HG03196 (cell line): Measurements from ENCODE around the gene NRCAM.

Source experiments
- ATAC-seq: cut with Tn5 transposase; IDR thresholded peaks from one replicate; pipeline ENCODE4 v1.9.1; 2021; ENCODE audit not compliant: unreplicated experiment

The NRCAM gene

DNA sequence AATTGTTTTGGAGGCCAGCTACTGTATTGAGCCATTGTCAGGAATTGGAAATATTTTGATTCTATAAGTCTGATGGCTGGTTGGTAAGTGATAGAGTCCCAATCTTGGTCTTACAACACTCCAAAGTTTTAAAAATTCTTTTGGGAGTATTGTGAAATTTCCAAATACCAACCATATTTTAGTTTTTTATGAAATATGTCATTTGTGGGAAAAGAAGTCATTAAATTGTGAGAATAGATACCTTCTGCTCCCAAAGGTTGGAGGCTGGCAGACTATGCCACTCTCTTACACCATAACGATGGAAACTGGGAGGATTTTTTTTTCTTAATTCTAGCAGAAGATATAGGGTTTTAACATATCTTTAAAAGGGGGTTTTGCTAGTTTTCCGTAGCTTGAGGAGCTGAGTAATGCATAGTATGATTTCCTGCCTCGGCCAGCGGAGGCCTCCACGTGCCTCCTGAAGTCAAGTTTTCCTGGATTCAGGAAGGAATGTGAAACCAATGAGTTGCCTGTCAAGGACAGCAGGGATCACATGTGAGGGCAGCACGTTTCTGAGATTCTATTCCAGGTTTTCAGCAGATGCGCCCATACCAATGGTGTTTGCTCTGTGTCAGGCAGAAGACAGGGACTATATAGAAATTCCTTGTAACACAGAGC lies 233.9 kb downstream of the NRCAM start:
- ATAC-seq, result no peak

DNA sequence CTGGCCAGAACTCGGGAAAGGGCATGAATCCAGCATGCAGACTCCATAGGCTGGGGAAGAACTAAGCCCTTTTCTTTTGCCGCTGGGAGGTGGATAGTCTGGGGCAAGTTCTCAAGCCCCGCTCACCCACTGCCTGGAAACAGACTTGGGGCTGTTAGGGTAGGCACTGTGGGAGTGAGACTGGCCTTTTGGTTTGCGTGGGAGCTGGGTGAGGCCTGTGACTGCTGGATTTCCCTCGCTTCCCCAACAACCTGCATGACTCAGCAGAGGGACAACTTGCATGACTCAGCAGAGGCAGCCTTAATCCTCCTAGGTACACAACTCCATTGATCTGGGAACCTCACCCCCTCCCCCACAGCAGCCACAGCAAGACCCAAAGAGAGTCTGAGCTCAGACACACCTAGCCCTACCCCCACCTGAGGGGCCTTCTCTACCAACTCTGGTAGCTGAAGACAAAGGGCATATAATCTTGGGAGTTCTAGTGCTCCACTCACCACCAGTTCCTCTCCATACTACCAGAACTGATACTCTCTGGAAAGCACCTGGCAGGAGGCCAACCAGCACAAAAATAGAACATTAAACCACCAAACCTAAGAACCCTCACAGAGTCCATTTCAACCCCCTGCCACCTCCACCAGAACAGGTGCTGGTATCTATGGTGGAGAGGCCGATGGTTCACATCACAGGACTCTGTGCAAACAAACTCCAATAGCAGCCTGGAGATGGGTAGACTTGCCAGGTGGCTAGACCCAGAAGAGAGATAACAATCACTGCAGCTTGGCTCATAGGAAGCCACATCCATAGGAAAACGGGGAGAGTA lies 244.6 kb downstream of the NRCAM start:
- ATAC-seq, result peak; percentile 58

DNA sequence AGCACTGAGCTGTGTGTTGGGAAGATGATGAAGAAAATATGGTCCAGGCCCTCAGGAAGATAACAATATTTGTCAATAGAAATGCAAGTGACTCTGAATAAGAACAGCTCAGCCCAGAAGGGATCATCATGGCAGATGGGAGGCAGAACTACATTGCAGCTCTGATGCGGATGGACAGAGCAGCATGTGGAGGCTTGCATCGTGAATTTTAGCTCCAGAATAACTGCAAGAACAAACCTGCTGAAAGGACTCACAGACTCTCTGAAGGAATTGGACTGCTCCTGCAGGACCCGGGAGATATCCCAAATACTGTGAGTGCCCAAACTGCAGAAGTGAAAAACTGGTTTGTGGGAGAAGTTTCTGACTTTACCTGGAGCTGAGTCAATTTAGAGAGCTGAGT lies 245.4 kb downstream of the NRCAM start:
- ATAC-seq, result no peak

DNA sequence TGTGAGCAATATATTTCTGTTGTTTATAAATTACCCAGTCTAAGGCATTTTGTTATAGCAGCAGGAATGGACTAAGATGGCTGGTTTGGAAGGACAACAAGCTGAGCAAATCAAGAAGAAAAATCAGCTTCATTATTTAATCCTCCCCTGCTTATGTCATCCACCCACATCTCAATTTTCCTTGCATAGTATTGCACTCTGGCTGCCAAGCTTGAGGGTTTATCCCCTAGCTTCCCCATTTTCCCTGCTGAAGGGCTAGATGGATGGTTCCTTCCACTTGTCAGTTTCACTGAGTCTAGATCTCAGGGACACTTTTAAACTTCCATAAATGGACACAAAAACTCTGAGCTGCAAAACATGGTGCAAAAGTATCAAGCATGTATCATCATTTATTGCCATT lies 250.9 kb downstream of the NRCAM start:
- no peak for ATAC-seq

DNA sequence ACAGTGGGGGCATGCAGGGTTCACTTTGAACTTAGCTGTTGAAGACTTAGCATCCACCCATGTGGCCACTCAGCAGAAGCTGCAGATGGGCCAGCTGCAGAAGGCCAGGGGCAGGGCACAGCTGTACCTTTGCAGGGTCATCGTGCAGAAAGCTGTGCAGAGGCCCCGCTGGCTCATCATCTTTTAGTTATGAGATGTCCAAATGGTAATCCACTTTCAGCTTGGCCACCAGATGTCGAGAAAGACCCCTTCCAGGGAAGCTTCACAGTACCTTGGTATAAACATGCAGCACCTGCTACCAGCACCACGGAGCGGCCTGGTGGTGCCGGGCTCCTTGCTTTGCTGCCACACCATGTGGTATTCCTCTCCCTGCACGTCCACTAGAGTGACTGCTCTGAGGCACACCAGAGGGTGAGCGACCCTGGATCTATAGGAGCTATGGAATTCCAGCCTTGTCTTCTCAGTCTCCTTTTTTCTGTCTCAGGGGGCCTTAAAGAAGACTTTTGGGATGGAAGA lies 251.9 kb downstream of the NRCAM start:
- ATAC-seq, result no peak

DNA sequence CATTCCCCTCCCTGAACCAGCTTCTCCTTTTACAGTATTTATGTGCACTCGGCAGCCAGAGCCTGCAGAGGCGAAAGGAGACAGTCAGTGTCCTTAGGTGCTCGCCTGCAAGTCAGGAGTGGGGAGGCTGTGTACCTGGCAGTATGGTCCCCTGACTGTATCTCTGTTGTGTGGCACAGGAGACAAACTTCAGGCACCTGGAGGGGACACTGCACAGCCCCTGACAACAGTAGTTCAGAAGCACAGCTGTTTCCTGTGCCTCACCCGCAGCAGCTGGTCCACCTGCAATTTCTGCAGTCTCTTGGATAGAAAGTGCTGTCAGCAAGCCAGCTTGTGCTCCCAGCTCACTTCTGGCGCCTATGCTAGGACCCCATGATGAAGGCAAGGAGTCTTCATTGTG lies 252.7 kb downstream of the NRCAM start:
- no peak for ATAC-seq

DNA sequence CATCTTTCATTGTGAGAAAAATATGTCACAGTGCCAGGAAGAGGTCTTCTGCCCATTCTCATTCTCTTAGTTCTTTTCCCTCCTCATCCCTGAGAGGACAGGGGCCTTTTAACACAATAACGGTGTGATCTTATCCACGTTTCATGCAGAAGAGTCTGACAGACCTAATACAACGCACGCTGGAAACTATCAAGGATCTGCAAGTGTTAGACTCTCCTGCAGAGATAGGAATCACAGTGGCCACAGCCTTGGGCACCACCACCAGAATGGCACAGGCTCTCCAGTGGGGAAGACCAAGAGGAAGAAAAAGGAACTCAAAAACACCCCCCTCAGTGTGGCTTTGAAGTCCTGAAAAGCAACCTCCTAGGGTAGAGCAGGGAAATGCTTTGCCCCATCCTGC lies 253.5 kb downstream of the NRCAM start:
- no peak for ATAC-seq

DNA sequence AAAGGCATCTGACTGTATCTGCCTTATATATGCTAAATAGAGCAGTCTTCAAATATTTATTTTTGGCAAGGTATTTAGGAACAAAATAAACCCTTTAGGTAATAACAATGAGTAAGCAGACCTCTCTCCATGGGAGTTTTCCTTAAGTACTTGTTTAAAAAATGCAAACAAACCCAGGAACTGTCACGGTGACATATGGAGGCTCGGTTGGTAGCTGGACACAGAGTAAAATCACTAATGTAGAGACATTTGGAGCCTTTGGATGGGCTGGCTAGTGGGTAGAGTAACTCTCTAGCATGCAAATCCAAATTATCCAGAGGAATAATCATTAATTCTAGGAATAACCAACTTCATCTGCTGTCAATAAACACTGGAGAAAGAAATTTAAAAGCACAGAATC lies 254.5 kb downstream of the NRCAM start:
- no peak for ATAC-seq

DNA sequence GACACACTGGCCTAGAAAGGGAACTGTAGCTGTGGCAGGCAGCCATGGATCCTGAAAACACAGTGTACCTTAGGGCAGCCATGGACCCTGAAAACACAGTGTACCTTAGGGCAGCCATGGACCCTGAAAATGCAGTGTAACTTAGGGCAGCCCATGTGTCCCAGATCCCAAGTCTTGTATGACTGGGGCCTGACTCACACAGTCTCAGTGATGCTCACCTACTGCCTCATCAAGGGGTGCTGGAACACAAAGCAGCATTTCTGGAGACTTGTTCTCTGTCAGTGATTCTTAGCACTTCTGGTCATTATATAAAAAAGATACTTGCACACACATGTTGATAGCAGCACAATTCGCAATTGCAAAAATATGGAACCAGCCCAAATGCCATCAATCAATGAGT lies 255.9 kb downstream of the NRCAM start:
- ATAC-seq, result no peak

DNA sequence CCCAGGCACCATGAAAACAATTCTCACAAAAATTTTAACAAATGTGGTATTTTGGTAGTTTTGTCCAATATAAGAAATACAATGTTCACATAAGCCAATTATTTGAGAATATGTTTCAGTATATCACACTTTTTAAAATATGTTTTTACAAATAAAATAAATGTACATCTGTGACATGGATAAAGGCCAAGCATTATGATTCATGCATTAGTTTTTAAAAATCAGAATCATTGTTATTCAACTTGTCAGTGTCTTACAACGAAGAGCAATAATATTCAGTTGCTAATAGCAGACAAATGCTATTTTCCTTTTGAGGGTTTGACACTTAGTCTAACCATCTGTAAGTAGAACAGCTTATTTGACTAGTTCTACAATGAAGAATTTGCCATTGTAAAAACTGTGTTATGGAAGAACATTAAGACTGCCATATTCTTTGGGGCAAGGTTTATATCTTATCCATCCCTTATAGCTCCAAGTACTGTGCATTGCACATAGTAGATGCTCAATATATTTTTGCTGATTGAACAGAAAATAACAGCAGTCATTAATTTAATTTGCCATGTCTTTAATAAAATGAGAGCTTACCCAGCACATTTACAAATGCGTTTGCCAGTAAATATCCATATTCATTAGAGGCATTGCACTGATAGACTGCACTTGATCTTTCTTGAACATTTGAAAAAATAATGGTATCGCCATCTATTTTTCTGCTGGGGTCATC lies 258.7 kb downstream of the NRCAM start:
- ATAC-seq, result no peak

DNA sequence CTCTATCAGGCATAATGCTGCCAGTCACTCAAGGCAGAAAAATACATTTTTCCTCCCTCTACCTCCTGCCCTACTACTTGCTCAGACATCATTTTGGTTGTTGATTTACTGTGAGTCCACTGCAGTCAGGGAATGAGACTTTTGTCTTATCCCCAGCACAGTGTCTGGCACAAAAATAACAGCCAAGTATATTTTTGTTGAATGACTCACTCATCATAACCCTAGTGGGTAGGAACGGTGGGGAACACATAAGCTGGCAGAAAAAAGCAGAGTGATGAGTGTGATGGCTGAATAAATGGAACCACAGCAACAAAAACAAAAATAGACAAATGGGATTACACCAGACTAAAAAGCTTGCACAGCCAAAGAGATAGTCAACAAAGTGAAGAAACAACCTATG lies 260.2 kb downstream of the NRCAM start:
- ATAC-seq, result no peak

DNA sequence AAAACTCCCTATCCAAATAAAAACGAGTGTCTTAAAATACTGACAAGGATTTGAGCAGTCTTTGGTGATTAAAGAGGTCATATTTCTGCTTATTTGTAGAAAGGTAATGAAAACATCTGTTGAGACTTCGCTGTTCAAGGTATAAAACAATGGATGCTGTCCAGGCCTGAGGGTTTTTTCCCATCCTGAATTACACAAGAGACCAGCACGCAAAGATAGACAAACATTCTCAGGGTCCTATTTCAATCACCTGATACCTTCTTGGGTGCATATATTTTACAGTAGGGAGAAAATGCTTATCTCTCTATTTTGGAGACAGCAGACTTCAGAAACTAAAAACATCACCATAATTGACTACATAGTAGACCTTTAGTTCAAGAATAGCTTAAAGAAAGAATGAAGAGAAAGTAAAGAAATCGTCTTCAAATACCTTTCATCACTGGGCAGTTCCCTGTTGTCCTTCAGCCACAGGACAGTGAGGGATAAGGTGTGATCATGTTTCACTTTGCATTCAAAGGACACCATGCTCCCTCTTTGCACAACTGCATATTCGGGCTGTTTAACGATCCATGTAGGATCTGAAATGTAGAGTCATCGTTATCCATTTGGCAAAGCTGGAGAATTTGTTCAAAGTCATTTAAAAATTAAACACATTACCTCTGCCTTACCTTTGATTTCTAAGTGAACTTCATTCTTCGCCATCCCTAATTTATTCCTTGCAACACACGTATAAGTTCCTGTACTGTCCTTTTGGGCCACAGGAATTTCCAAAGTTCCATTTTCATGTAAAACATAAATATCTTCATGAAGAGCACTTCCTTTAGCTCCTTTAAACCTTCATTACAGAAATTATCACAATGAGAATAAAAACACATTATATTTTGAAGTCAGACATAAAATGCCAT lies 262.4 kb downstream of the NRCAM start:
- ATAC-seq, result no peak

DNA sequence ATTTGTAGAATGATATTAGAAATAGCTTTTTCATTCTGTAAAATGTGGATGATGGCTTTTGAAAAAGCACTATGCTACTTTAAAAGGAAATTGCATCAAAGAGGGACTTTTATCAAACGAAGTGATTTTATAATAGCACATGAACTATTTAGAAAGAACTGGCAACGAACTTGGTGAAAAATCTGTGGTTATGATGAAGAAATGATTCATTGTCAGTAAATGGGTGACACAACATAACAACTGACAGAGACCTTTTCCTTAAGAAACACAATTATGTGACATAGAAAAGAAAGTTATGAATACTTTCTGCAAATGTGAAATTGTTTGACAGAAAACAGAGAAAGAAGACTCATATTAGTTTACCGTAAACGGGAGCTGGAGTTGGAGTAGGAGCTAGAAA lies 265.3 kb downstream of the NRCAM start:
- ATAC-seq, result no peak

DNA sequence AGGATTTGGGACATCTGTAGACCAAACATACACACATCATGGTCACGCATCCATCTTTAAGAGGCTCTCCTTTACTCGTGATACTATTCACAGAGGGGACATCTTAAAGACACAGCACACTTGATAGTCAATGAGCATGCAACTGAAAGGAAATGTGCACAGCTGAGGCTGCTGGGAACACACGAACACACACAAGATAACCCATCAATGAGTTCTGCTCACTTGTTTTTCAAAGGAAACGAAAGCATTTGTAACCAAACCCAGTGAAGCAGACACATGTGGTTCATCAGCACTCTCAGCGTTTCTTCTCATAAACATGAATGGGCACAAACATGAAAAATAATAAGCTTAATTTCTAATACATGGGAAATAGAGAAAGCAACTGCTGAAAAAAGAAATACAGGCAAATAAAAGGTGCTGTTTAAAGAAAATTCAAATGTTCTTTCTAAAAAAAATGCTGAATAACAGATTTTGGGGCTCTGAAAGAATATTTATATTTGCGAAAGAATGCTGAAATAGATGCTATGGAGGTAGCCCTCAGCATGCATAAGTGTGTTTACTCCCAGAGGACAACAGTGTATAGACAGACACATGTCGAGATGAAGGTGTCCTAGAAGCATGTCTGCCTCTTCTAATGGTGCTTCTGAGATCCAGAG lies 266.4 kb downstream of the NRCAM start:
- ATAC-seq, result peak; percentile 95

DNA sequence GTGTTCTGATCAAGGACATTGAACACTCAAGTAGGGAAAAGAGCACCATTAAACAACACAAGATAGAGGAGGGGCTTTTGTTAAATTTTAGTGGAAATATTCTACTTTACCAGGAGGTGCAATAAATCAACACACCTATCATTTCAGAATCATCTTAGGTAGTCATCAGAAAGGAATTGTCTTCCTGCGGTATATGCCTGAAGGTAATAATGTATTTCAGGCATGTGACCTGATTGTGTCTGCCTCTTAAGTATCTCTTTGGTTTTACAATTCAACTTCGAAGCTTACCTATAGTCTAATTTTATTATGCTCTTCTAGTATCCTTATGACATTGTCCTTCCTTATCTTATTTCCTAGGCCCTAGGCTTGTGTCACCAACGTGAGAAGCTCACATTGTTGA lies 267.5 kb downstream of the NRCAM start:
- no peak for ATAC-seq

DNA sequence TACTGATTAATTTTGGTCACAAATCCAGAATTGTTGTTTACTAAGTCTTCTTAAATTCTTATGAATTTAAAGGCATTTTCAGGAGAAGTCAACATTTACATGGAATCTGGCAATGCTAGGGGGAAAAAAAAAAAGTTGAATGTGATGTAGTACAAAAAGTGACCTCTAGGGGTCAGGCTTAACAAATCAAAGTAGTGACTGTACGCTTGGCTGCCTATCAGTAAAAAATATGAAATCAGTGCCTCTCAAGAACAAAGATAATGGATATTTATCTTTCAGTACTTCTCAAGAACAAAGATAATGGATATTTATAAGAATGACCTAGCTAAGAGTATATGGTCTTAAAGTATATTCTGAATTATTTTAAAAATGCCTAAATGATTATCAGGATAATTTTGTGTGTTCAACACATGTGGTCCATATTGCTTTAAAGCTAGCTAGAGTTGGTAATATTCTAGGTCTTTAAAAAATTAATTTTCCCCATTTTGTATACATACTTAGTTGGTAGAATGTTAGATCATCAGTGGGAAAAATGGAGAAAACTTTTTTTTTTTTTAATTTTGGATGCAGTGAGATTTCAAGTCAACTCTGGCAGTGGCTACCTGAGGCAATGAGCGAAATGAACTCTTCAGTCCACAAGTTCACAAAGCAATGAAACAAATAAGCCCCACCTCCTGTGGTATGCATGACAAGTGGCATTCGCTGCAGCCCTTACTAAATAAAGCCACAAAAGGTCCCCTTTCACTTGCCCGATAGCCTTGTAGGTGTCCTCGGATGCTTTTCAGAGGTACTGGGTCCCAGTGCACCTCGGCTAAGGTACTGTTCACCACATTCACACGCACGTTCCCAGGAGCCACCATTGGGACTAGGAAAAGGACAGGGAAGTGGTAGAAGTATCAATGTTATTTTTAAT lies 274.9 kb downstream of the NRCAM start:
- ATAC-seq, result no peak

DNA sequence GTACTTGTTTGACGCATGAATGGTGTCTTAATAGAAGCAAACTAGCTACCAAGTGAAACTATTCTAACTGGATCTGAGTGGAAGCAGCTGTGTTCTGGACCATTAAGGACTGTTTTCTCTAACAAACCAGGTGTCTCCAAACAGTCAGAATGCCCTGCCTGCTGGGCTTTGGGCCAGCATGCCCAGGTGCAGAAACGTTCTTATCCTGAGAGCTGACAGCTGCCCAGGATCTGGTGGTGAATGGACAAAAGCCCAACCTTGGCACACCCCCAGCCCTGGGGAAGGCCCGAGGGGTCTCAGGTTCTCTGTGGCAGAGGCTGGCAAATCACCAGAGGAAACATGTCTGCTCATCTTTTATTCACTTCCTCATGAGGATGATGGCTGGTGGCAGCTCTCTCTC lies 277.8 kb downstream of the NRCAM start:
- no peak for ATAC-seq

DNA sequence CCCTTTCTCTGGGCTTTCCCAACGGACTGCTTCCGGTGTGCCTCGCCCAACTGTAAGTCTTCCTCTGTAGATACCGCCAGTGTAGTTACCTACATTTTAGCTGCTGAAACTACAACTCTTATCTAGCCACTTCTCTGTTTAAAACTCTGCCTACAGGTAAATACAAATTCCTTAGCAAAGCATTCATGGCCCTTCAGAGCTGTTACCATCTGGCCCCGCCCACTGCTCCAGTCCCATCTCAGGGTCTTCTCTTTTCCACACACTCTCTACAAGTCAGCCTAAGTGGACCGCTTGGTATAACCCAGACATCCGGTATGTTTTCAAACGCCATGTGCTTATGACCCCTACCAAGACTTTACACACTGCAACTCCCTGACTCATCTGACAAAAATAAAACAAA lies 285.1 kb downstream of the NRCAM start:
- ATAC-seq, result no peak

DNA sequence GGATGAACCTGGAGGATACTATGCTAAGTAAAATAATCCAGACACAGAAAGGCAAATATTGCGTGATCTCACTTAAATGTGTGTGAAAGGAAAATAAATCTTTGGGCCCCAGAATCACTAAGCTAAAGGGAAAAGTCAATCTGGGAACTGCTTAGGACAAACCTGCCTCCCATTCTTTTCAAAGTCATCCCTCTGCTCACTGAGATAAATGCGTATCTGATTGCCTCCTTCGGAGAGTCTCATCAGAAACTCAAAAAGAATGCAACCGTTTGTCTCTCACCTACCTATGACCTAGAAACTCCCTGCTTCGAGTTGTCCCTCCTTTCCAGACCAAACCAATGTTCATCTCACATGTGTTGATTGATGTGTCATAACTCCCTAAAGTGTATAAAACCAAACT lies 286.0 kb downstream of the NRCAM start:
- no peak for ATAC-seq
